Activated T-cell treated with anti-CD3 and anti-CD28 coated beads, Interleukin-2, amount 50 U/mL, for 1 hour (primary cell): Measurements from ENCODE around the gene ZNF638.
A peak's percentile ranks its signal among the peaks of the same experiment; 100 is the strongest.

Experiments
- DNase-seq: peaks from one replicate; pipeline ENCODE4 v3.0.0-alpha.2; 2020

The ZNF638 gene

GRCh38 chr2:71337776-71338175, 6.2 kb downstream of the ZNF638 start:
- DNase-seq, result no peak

- no peak for DNase-seq
These were observed 8.1 kb downstream of the ZNF638 start for GRCh38 chr2:71339685-71340084.

DNA sequence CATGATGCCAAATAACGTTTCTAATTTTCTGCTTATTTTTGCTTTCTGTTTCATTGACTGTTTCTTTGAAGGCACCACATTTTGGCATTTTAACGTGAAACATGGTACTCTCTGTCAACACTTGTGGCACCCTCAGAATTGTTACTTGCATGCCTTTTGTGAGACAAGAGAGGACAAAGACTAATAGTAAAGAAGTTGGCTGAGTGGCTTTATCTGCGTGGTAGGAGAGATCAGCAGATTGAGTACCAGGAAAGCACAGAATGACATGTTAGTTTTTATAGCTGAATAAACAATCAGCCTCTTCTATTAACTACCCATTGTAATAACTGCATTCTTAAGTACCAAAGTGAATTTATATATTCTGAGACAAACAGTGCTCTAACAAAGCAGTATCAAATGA, 8.6 kb downstream of the ZNF638 start:
- no peak for DNase-seq

DNA sequence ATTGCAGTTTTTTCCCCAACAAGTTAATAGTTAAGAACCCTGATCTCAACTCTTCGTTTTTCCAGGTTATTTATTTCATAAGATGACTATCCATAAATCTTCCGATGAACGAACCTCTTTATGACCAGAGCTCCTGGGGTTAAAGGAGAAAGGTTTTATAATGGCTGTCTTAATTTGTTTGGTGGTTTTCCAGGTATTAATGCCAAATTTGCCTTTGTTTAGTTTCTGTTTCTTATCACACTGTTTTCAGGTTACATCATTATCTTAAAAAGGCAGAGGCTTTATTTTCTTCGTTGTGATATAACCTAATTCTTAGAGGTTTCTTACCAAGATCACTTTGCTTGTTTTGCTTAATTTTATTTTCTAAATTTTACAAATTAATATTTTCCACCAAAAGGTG, 10.1 kb downstream of the ZNF638 start:
- no peak for DNase-seq

DNA sequence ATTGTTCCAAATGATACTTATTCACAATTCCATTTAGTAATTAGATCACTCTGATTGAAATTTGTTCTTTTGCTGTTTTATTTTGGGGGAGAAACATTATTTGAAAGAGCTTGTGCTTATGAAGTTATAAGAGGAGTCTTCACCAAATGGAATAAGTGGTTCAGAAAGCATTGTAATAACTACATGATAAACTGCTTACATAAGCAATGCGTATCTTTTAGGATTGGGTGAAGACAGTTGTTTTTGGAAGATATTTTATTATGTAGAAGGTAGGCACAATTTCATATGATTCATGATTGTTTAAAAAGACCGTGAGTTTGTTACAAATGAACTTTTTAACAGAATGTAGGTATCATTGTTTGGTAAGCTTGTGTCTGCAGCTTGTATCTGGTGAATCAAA, 14.5 kb downstream of the ZNF638 start:
- DNase-seq, result no peak

DNA sequence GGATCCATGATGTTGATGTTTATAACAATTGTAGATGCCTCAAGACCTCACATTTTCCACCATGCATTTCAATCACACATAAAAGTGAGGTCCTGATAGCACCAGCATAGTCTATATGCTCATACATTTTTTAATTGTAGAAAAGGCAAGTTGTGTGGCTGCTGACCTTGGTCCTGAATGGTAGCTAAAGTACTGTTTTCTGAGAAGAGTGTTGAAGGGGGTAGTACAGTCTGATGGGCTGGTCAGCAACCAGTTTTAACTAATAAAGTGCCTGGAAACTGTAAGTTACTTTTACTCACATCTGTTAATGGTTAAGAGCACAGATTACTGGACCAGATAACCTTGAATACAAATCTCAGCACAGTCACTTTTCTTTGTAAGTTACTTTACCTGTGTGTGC, 15.9 kb downstream of the ZNF638 start:
- no peak for DNase-seq

DNA sequence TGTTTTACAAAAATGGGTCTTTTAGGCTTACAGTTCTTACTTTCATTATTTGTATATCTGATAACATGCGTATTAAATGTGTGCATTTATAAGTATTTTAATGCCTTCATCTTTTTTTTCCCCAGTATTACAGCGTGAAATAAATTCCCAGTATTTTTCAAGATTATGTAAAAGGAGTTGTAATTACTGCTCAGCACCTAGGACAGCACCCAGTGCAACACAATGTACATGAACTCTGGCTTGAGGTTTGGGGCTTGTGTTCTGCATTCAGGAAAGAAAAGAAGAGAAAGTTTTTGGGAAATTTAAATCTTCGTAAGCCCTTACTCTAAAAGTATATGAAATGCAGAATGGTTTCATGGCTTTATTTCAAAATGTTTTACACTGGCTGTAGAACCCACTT, 16.7 kb downstream of the ZNF638 start:
- no peak for DNase-seq

DNA sequence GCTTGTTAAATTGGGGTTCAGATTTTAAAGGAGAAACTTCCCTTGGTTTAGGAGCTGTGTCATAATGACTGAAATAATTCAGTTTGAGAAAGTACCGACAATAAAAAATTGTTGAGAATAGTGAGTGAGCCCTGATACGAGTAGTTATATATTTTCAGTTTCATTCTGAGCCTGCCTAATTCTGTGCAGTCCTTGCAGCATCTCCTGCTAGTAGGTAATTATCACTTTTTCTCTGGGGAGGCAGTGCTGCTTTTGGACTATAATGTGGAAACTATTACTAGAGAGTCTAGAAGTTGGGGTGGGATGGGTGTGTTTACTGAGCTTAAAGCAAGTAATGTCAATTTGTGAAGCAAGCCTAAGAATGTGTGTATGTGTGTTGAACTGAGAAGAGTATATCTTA, 21.7 kb downstream of the ZNF638 start:
- no peak for DNase-seq

DNA sequence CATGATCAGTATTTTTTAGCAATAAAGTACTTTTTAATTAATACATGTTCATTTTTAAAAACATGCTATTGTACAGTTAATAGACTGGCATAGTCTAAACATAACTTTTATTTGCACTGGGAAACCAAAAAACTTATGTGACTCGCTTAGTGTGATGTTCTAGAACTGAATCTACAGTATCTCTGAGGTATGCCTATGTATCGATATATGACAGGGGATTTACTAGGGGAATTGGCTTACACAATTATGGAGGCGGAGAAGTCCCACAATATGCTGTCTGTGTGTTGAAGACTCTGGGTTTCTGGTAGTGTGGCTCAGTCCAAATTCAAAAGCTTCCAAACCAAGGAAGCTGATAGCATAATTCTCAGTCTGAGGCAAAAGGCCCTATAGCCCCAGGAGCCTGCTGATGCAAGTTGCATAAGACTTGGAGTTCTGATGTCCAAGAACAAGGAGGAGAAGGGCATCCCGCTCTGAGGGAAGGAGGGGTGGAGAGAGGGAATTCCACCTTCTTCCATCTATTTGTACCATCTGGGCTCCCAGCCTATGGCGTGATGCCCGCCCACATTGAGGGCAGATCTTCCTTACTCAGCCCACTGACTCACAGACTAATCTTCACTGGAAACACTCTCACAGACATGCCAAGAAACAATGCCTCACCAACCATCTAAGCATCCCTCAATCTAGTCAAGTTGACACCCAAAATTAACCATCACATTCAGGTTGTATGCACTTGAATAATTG, 27.5 kb downstream of the ZNF638 start:
- no peak for DNase-seq

GRCh38 chr2:71360434-71360975, 28.9 kb downstream of the ZNF638 start:
- no peak for DNase-seq

- DNase-seq, result no peak
These were observed 30.0 kb downstream of the ZNF638 start for GRCh38 chr2:71361631-71362030.

GRCh38 chr2:71362447-71362846, 30.9 kb downstream of the ZNF638 start:
- DNase-seq, result no peak

DNA sequence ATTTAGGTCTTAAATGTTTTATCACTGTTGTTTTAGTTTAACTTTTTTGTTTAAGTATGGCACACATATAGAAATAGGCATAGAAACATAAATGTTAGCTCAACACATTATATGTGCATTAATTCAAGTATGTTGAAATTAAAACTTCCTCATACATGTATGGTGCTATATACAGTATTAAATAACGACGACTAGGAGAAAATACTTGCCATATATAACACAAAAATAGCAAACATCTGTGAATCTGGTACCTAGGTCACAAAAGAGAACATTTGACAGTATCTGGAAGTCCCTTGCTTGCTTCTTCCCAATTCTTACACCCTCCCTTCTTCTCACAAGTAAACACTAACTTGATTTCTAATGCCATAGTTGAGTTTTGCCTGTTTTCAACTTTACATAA, 38.4 kb downstream of the ZNF638 start:
- no peak for DNase-seq

DNA sequence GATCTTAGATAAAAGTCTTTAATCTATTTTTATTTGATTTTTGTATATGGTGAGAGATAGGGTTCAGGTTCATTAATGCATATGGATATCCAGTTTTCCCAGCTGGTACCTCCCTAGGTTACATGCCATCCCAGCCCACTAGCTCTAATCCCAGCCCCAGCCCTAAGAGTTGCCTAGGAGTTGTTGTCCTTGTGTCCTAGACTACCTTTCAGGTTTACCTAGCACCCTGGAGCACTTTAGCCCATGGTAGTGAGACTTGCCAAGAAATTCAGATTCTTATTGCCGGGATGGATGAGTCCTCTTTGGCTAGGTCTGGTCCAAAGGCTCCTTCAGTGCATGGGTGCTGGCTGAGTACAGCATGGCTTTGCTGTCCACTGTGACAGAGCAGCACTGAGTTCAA, 40.5 kb downstream of the ZNF638 start:
- DNase-seq, result no peak

- DNase-seq, result no peak
These were observed 47.5 kb downstream of the ZNF638 start for GRCh38 chr2:71379086-71379485.

DNA sequence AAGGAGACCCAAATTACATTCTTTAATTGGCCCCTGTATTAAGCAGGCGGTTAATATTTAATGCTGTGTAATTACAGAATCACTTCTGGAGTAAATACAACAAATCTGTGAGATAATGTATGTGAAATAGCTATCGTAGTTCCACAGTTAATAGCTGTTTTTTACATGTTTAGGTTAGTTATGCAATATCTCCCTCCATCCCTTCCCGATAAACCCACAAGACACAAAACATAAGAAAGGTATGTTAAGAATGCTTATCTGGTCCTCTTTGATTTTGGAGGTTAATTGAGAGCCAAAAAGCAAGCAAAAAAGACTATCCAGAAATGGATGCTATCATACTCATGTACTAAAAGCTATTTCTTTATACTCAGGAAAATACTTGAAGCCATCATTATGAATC, 49.1 kb downstream of the ZNF638 start:
- no peak for DNase-seq

DNA sequence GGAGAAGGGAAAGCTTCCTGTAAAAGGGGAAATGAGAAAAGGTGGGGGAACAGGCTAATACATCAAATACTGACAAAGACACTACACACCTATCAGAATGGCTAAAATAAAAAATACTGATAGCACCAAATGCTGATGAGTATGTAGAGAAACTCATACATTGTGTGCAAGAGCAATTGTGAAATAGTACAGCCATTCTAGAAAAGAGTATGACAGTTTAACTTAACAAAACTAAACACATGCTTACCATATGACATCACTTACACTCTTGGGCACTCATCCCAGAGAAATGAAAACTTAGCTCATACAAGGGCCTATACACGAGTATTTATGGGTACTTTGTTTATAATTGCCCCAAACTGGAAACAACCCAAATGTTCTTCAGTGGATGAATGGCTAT, 53.4 kb downstream of the ZNF638 start:
- DNase-seq, result no peak

DNA sequence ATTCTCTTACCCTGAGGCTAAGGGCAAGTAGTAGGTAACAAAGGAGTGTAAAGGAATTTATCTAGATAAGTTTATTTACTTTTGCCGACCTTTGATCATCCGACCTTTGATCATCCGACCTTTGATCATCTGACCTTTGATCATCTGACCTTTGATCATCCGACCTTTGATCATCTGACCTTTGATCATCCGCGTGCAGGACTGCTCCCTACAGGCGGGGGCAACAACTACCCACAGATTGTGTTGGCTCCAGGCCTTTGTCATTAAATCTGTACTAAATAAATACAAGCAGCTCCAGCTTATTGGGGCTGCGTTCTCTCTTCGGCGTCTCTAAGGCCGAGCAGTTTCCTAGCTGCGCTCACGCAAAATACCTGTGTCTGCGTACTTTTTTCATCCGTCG, 56.6 kb downstream of the ZNF638 start:
- DNase-seq, result no peak

- DNase-seq, result no peak
These were observed 57.9 kb downstream of the ZNF638 start for GRCh38 chr2:71389384-71390072.

- no peak for DNase-seq
These were observed 61.6 kb downstream of the ZNF638 start for GRCh38 chr2:71393216-71393615.

GRCh38 chr2:71395471-71395870, 63.9 kb downstream of the ZNF638 start:
- DNase-seq, result no peak

DNA sequence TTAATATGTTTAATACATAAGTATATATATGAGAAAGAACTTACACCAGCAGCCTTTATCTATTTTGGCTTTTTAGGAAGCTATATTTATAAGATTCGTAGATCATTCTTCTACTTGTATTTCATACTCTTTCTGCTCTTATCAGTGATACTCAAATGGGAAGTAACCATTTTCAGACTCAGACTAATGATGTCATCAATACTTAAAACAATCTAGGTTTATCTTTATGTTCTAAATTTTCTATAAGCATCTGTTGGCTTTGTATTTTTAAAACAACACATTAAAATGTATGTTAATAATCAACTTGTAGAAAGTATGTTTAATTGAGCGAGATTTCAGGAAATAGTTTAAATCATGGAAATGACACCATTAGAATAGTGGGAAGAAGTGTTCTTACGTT, 70.8 kb downstream of the ZNF638 start:
- DNase-seq, result no peak

DNA sequence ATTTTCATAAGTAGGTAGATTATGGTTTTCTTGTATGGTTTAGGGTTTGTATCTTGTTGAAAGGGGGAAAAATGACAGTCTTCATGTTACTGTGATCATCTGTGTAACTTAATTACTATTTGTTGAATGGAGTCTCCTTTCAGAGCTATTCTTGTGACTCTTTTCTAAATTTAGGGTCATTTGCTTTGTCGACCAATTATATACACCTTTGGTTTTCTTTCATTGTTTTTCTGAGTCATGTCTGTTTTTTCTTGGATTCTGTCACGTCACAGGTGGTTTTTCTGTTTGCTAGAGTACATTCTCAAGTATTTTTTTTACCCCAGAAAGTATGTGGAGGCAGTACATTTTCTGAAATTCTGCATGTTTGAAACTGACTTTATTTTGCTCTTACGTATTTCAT, 78.0 kb downstream of the ZNF638 start:
- DNase-seq, result no peak

DNA sequence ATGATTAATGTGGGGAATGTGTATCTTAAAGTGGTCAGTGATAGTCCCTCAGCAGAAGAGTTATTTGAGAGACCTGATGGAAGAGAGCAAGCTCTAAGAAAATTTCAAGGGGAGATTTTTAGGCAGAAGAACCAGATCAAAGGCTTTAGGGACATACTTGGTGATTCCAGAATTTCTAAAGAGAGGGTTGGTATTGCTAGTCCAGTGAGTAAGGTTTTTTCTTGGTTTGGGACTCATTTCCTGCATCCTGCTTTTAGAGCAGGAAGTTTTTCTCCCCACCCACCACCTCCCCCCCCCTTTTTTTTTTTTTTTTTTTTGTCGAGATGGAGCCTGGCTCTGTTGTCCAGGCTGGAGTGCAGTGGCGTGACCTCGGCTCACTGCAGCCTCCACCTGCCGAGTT, 79.1 kb downstream of the ZNF638 start:
- DNase-seq, result no peak

DNA sequence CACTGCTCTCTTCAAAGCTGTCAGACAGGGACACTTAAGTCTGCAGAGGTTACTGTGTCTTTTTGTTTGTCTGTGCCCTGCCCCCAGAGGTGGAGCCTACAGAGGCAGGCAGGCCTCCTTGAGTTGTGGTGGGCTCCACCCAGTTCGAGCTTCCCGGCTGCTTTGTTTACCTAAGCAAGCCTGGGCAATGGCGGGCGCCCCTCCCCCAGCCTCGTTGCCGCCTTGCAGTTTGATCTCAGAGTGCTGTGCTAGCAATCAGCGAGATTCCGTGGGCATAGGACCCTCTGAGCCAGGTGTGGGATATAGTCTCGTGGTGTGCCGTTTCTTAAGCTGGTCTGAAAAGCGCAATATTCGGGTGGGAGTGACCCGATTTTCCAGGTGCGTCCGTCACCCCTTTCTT, 85.3 kb downstream of the ZNF638 start:
- DNase-seq, result peak; percentile 33
